ENCODE data around the gene CPA1. TPM values are rescaled to one million over a fixed set of nuclear protein-coding genes. Genes with fewer than 3 reads are reported as not detected.

Gene CPA1
- total RNA-seq, 2 experiments from 2014 or later = not detected

- peaks cover 5% of the 10 kb centered on the region for H3K9me3 Mint-ChIP-seq
- H3K4me1 ChIP-seq (ENCODE audit: insufficient read depth, low read length) = peaks cover 15% of the 10 kb centered on the region
- no peak overlapping the region for H3K27ac ChIP-seq (ENCODE audit: low read depth in 1 of 2, low read length in 2 of 2)
- H3K27ac Mint-ChIP-seq = no peak overlapping the region
- ChIA-PET POLR2A (no interaction called here), CTCF (no interaction called here)
- H3K36me3 ChIP-seq (ENCODE audit: insufficient read depth, low read length) = no peaks in the 10 kb centered on the region
- intact Hi-C loops (cut with DNase I, micrococcal nuclease) = no loop called here
- H3K9me3 ChIP-seq (ENCODE audit: control insufficient read depth in 1 of 2, insufficient read depth in 1 of 2, low read length in 2 of 2) = peaks cover 10 to 11% of the 10 kb centered on the region in 2 experiments
- H3K4me3 Mint-ChIP-seq = no peak overlapping the region
- H3K4me3 ChIP-seq (ENCODE audit: low read length) = no peak overlapping the region
- H3K36me3 Mint-ChIP-seq (ENCODE audit: low read depth) = no peaks in the 10 kb centered on the region
- H3K27me3 ChIP-seq (ENCODE audit: control insufficient read depth in 1 of 2, insufficient read depth in 2 of 2, low read length in 2 of 2) = peaks cover 0 to 2% of the 10 kb centered on the region in 2 experiments
- H3K27me3 Mint-ChIP-seq = no peaks in the 10 kb centered on the region
- no peak for TF ChIP-seq CTCF (IDR thresholded peaks at IDR 0.05)
- no peak for ATAC-seq (ENCODE audit: poor library complexity)
- peaks cover 8% of the 10 kb centered on the region for H3K4me1 Mint-ChIP-seq (ENCODE audit: low read depth)
- DNase-seq = no peak
These were observed 18.0 kb upstream of the CPA1 start for GRCh38 chr7:130362251-130362816.

- no peak overlapping the region for H3K4me3 ChIP-seq (ENCODE audit: low read length)
- peaks cover 0 to 2% of the 10 kb centered on the region in 2 experiments for H3K27me3 ChIP-seq (ENCODE audit: control insufficient read depth in 1 of 2, insufficient read depth in 2 of 2, low read length in 2 of 2)
- peaks cover 14% of the 10 kb centered on the region for H3K4me1 Mint-ChIP-seq (ENCODE audit: low read depth)
- ATAC-seq (ENCODE audit: poor library complexity) = no peak
- DNase-seq = no peak
- no peak for TF ChIP-seq CTCF (IDR thresholded peaks at IDR 0.05)
- CTCF ChIA-PET = no interaction called here
- peaks cover 10 to 11% of the 10 kb centered on the region in 2 experiments for H3K9me3 ChIP-seq (ENCODE audit: control insufficient read depth in 1 of 2, insufficient read depth in 1 of 2, low read length in 2 of 2)
- no peaks in the 10 kb centered on the region for H3K36me3 ChIP-seq (ENCODE audit: insufficient read depth, low read length)
- H3K9me3 Mint-ChIP-seq = peaks cover 5% of the 10 kb centered on the region
- H3K4me1 ChIP-seq (ENCODE audit: insufficient read depth, low read length) = peaks cover 18% of the 10 kb centered on the region
- no peaks in the 10 kb centered on the region for H3K27me3 Mint-ChIP-seq
- no peaks in the 10 kb centered on the region for H3K36me3 Mint-ChIP-seq (ENCODE audit: low read depth)
- POLR2A ChIA-PET = no interaction called here
- H3K4me3 Mint-ChIP-seq = no peak overlapping the region
- H3K27ac Mint-ChIP-seq = no peak overlapping the region
- no peak overlapping the region for H3K27ac ChIP-seq (ENCODE audit: low read depth in 1 of 2, low read length in 2 of 2)
- intact Hi-C loops (cut with DNase I, micrococcal nuclease) = no loop called here
These were observed 17.1 kb upstream of the CPA1 start for GRCh38 chr7:130363026-130363847.

GRCh38 chr7:130364451-130364850, 15.8 kb upstream of the CPA1 start:
- TF ChIP-seq CTCF (IDR thresholded peaks at IDR 0.05) = no peak
- DNase-seq = no peak
- ChIA-PET POLR2A (no interaction called here), CTCF (no interaction called here)
- H3K36me3 ChIP-seq (ENCODE audit: insufficient read depth, low read length) = no peaks in the 10 kb centered on the region
- intact Hi-C loops (cut with DNase I, micrococcal nuclease) = no loop called here
- H3K27me3 Mint-ChIP-seq = no peaks in the 10 kb centered on the region
- H3K27ac Mint-ChIP-seq = no peak overlapping the region
- no peak for ATAC-seq (ENCODE audit: poor library complexity)
- no peak overlapping the region for H3K4me3 Mint-ChIP-seq
- no peak overlapping the region for H3K4me3 ChIP-seq (ENCODE audit: low read length)
- H3K9me3 Mint-ChIP-seq = peaks cover 4% of the 10 kb centered on the region
- H3K27me3 ChIP-seq (ENCODE audit: control insufficient read depth in 1 of 2, insufficient read depth in 2 of 2, low read length in 2 of 2) = peaks cover 0 to 2% of the 10 kb centered on the region in 2 experiments
- H3K4me1 Mint-ChIP-seq (ENCODE audit: low read depth) = peaks cover 26% of the 10 kb centered on the region
- peaks cover 4 to 6% of the 10 kb centered on the region in 2 experiments for H3K9me3 ChIP-seq (ENCODE audit: control insufficient read depth in 1 of 2, insufficient read depth in 1 of 2, low read length in 2 of 2)
- no peak overlapping the region for H3K27ac ChIP-seq (ENCODE audit: low read depth in 1 of 2, low read length in 2 of 2)
- no peaks in the 10 kb centered on the region for H3K36me3 Mint-ChIP-seq (ENCODE audit: low read depth)
- H3K4me1 ChIP-seq (ENCODE audit: insufficient read depth, low read length) = peaks cover 24% of the 10 kb centered on the region
